SU-DHL-6 (cell line): ENCODE measurements around the gene ME3.

Experiments used
- H2AFZ ChIP-seq: fragments of 200-600 bp; sonication (generic); 2 replicates; pipeline ENCODE4 v1.6.1; 2014; ENCODE audit warnings: low read depth, mild to moderate bottlenecking, moderate library complexity, mixed read lengths, antibody characterized with exemption, low read length; ENCODE audit not compliant: severe bottlenecking
- H3F3A ChIP-seq: fragments of 200-600 bp; shearing (Covaris generic); 2 replicates; pipeline ENCODE4 v1.6.0; 2016; ENCODE audit warnings: antibody characterized with exemption, mild to moderate bottlenecking; ENCODE audit not compliant: insufficient read depth
- H3K27ac ChIP-seq: fragments of 200-600 bp; sonication (generic); 2 replicates; pipeline ENCODE4 v1.5.1; 2016; ENCODE audit warnings: low read depth, mild to moderate bottlenecking, low read length, moderate library complexity, mixed read lengths
- H3K27me3 ChIP-seq: fragments of 200-600 bp; sonication (generic), shearing (Covaris generic); 2 replicates; pipeline ENCODE4 v1.6.0; 2014; ENCODE audit warnings: mild to moderate bottlenecking, low read length
- H3K36me3 ChIP-seq: fragments of 200-600 bp; sonication (generic); 2 replicates; pipeline ENCODE4 v1.6.1; 2014; ENCODE audit warnings: mild to moderate bottlenecking, low read length, mixed read lengths
- H3K4me2 ChIP-seq: fragments of 300-600, 200-600 bp; shearing (Covaris generic), sonication (generic); 2 replicates; pipeline ENCODE4 v1.6.0; 2014; ENCODE audit warnings: low read length, low read depth, mild to moderate bottlenecking; ENCODE audit not compliant: poor library complexity, severe bottlenecking
- H3K4me3 ChIP-seq: fragments of 200-600 bp; sonication (generic); 2 replicates; pipeline ENCODE4 v1.5.1; 2014; ENCODE audit warnings: antibody characterized with exemption, low read length, mild to moderate bottlenecking, mixed read lengths; ENCODE audit not compliant: insufficient read depth, poor library complexity, severe bottlenecking
- H3K79me2 ChIP-seq: fragments of 200-600 bp; sonication (generic); 2 replicates; pipeline ENCODE4 v1.6.1; 2014; ENCODE audit warnings: mild to moderate bottlenecking, low read length, moderate library complexity; ENCODE audit not compliant: insufficient read depth
- H3K9ac ChIP-seq: fragments of 200-600 bp; sonication (generic); 2 replicates; pipeline ENCODE4 v1.7.0; 2014; ENCODE audit warnings: mild to moderate bottlenecking, low read length
- H3K9me2 ChIP-seq: fragments of 200-600 bp; sonication (generic); replicated peaks from 2 replicates; pipeline ENCODE4 v1.6.1; 2014; ENCODE audit warnings: low read length; ENCODE audit not compliant: insufficient read depth
- H3K9me3 ChIP-seq: fragments of 200-600 bp; sonication (generic); 2 replicates; pipeline ENCODE4 v1.6.1; 2014; ENCODE audit warnings: low read length, mixed read lengths; ENCODE audit not compliant: insufficient read depth
- H4K20me1 ChIP-seq: fragments of 200-600 bp; sonication (generic); 2 replicates; pipeline ENCODE4 v1.6.1; 2014; ENCODE audit warnings: low read depth, mild to moderate bottlenecking, antibody characterized with exemption, low read length, moderate library complexity, mixed read lengths
- CTCF ChIP-seq: fragments of 200-600 bp; sonication (generic); IDR thresholded peaks from one replicate; pipeline ENCODE4 v1.5.1; 2017; ENCODE audit warnings: antibody characterized with exemption, mild to moderate bottlenecking, low read length, moderate library complexity; ENCODE audit not compliant: insufficient read depth, poor library complexity, severe bottlenecking
- EZH2phosphoT487 ChIP-seq: fragments of 200-600 bp; sonication (generic), shearing (Covaris generic); conservative IDR thresholded peaks from 2 replicates; pipeline ENCODE4 v1.6.1; 2018; ENCODE audit warnings: mild to moderate bottlenecking, antibody characterized with exemption, low read length, moderate library complexity, mixed read lengths

The ME3 gene

GRCh38 chr11:86575208-86575855, 97.1 kb downstream of the ME3 start:
- no peaks in the 10 kb centered on the region for H4K20me1 ChIP-seq
- TF ChIP-seq EZH2phosphoT487, result no peak
- no peak overlapping the region for H3K4me2 ChIP-seq
- H3K27ac ChIP-seq, result no peak overlapping the region
- no peak overlapping the region for H3K9ac ChIP-seq
- no peak overlapping the region for H2AFZ ChIP-seq
- H3K9me2 ChIP-seq, result no peaks in the 10 kb centered on the region
- H3K4me3 ChIP-seq, result no peak overlapping the region
- no peaks in the 10 kb centered on the region for H3K9me3 ChIP-seq
- no peaks in the 10 kb centered on the region for H3K27me3 ChIP-seq
- no peaks in the 10 kb centered on the region for H3K79me2 ChIP-seq
- no peaks in the 10 kb centered on the region for H3K36me3 ChIP-seq
- no peaks in the 10 kb centered on the region for H3F3A ChIP-seq

GRCh38 chr11:86574493-86575207, 97.8 kb downstream of the ME3 start:
- Histone ChIP-seq H3K27me3 (no peaks in the 10 kb centered on the region), H3F3A (no peaks in the 10 kb centered on the region), H2AFZ (no peak overlapping the region), H3K79me2 (no peaks in the 10 kb centered on the region), H3K9me3 (no peaks in the 10 kb centered on the region), H3K9ac (no peak overlapping the region), H3K36me3 (no peaks in the 10 kb centered on the region), H3K9me2 (no peaks in the 10 kb centered on the region), H4K20me1 (no peaks in the 10 kb centered on the region), H3K4me3 (no peak overlapping the region), H3K27ac (no peak overlapping the region), H3K4me2 (no peak overlapping the region)
- TF ChIP-seq CTCF (no peak), EZH2phosphoT487 (no peak)

GRCh38 chr11:86571273-86571948, 101.0 kb downstream of the ME3 start:
- Histone ChIP-seq H3K36me3 (no peaks in the 10 kb centered on the region), H4K20me1 (no peaks in the 10 kb centered on the region), H3K4me2 (no peak overlapping the region), H2AFZ (no peak overlapping the region), H3K9me2 (no peaks in the 10 kb centered on the region), H3K9me3 (no peaks in the 10 kb centered on the region), H3K27me3 (no peaks in the 10 kb centered on the region), H3K27ac (no peak overlapping the region), H3K9ac (no peak overlapping the region), H3K4me3 (no peak overlapping the region), H3K79me2 (no peaks in the 10 kb centered on the region), H3F3A (no peaks in the 10 kb centered on the region)
- TF ChIP-seq CTCF (no peak), EZH2phosphoT487 (no peak)

GRCh38 chr11:86570451-86570850, 102.0 kb downstream of the ME3 start:
- no peaks in the 10 kb centered on the region for H3K79me2 ChIP-seq
- H3K9me3 ChIP-seq, result no peaks in the 10 kb centered on the region
- no peak overlapping the region for H3K4me2 ChIP-seq
- no peak overlapping the region for H3K9ac ChIP-seq
- no peak overlapping the region for H3K27ac ChIP-seq
- TF ChIP-seq EZH2phosphoT487, result no peak
- no peak for TF ChIP-seq CTCF
- no peaks in the 10 kb centered on the region for H3K36me3 ChIP-seq
- H3K27me3 ChIP-seq, result no peaks in the 10 kb centered on the region
- H2AFZ ChIP-seq, result no peak overlapping the region
- no peaks in the 10 kb centered on the region for H3F3A ChIP-seq
- H3K9me2 ChIP-seq, result no peaks in the 10 kb centered on the region
- H3K4me3 ChIP-seq, result no peak overlapping the region
- no peaks in the 10 kb centered on the region for H4K20me1 ChIP-seq
